GM12801 (cell line): ENCODE measurements around the gene TAF6.

Source experiments
- TF ChIP-seq, protein P1 (sequence below): IDR thresholded peaks from one replicate; pipeline ENCODE4 v1.5.1; 2011; ENCODE audit warnings: control low read depth; ENCODE audit not compliant: insufficient read length; ENCODE audit errors: extremely low read depth

The TAF6 gene

GRCh38 chr7:100111156-100111555 lies 8.0 kb downstream of the TAF6 start:
- TF ChIP-seq, protein P1, sequence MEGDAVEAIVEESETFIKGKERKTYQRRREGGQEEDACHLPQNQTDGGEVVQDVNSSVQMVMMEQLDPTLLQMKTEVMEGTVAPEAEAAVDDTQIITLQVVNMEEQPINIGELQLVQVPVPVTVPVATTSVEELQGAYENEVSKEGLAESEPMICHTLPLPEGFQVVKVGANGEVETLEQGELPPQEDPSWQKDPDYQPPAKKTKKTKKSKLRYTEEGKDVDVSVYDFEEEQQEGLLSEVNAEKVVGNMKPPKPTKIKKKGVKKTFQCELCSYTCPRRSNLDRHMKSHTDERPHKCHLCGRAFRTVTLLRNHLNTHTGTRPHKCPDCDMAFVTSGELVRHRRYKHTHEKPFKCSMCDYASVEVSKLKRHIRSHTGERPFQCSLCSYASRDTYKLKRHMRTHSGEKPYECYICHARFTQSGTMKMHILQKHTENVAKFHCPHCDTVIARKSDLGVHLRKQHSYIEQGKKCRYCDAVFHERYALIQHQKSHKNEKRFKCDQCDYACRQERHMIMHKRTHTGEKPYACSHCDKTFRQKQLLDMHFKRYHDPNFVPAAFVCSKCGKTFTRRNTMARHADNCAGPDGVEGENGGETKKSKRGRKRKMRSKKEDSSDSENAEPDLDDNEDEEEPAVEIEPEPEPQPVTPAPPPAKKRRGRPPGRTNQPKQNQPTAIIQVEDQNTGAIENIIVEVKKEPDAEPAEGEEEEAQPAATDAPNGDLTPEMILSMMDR, result no peak

DNA sequence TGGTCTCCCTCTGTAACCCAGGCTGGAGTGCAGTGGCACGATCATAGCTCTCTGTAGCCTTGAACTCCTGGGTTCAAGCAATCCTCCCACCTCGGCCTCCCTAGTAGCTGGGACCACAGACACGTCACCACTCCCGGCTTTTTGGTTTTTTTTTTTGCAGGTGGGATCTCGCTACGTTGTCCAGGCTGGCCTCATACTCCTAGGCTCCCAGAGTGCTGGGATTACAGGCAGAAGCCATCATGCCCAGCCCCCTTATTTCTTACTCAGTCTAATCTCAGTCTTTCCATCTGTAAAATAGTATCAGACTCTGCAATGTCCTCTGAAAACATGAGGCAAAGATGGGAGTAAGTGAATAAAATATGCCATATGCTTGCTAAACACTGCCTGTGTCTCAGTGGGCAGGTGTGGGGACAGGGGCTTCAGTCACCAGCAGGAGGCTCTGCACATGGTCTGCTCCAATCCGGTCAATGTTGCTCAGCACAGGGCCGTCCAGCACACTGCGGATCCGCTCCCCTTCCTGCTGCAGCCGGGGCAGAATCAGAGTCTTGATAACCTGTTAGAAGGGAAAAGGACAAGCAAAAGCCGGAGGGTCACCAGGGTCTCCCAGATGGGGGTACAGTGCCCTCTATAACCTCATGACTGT lies 9.5 kb downstream of the TAF6 start:
- TF ChIP-seq, protein P1, result no peak

- TF ChIP-seq, protein P1, result no peak
Measured at GRCh38 chr7:100107890-100108289, 11.3 kb downstream of the TAF6 start.

- TF ChIP-seq, protein P1, result no peak
Measured at GRCh38 chr7:100107125-100107737, 11.9 kb downstream of the TAF6 start.

DNA sequence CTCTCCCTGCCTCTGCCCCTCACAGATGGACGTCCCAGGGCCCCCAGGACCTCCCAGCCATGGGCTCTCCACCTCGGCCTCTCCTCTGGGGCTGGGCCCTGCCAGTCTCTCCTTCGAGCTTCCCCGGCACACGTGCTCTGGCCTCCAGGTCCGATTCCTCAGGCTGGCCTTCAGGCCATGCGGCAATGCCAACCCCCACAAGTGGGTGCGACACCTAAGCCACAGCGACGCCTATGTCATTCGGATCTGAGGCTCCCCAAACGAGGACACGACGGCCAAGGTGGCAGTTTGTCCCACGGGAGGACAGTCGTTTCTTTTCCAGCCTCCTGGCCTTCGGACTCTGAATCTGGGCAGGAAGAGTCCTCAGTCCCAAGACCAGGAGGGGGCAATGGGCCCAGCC lies 12.5 kb downstream of the TAF6 start:
- TF ChIP-seq, protein P1, result no peak

DNA sequence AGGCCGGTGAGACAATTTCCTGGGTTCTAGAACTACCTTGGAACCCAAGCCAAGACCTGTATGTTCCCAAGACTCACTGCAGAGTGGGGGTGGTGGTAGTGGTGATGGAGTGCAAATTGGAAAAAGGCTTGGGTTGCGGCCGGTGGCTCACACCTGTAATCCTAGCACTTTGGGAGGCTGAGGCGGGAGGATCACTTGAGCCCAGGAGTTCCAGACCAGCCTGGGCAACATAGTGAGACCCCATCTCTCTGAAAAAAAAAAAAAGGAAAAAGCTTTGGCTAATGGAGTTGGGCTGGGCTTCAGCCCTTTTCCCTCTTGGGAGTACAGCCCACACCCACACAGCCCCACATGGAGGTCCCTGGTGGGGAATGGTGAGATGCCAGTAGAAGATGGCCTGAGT lies 13.6 kb downstream of the TAF6 start:
- TF ChIP-seq, protein P1, result no peak

DNA sequence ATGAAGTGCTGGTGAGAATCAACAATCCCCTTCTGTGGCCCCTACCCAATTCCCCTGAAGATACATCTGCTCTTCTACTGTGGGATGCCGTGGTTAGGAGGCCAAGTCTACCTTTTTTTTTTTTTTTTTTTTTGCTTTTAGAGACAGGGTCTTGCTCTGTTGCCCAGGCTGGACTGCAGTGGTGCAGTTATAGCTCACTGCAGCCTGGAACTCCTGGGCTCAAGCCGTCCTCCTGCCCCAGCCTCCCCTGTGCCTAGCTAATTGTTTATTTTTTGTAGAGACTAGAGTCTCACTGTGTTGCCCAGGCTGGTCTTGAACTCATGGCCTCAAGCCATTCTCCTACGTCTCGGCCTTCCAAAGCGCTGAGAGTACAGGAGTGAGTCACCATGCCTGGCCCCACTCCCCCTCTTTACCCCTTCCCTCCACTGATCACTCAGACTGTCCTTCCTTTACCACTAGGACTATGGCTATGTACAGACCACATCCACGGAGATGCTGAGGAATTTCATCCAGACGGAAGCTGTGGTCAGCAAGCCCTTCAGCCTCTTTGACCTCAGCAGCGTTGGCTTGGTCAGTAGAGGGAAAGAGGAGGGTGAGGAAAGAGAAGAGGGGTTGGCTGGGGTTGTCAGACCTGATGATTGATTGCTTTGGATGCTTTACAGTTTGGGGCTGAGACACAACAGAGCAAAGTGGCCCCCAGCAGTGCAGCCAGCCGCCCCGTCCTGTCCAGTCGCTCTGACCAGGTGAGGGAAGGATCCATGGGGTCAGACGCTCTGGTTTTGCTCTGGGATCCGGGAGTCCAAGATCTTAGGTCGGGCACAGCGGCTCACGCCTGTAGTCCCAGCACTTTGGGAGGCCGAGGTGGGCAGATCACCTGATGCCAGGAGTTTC lies 16.0 kb downstream of the TAF6 start:
- TF ChIP-seq, protein P1, result no peak
